Sigmoid colon (tissue), 7 donors: ENCODE data around the gene GPC1. TPM values are rescaled to one million over a fixed set of nuclear protein-coding genes. Genes with fewer than 3 reads are reported as not detected.

Source experiments
- DNase-seq: peaks from one replicate; pipeline ENCODE4 v3.0.0-alpha.2; 2019
- H3K27ac ChIP-seq, 4 donors: fragments of 200-600 bp; sonication (generic); one replicate each; pipeline ENCODE4 v1.5.1; 2016 to 2019; ENCODE audit warnings: mild to moderate bottlenecking in 1 of 4
- H3K27me3 ChIP-seq, 3 donors: fragments of 200-600 bp; sonication (generic); one replicate each; pipeline ENCODE4 v1.5.1; 2019; ENCODE audit warnings: mild to moderate bottlenecking in 1 of 3
- H3K36me3 ChIP-seq, 4 donors: fragments of 200-600 bp; sonication (generic); one replicate each; pipeline ENCODE4 v1.5.1; 2016 to 2019
- H3K4me1 ChIP-seq, 4 donors: fragments of 200-600 bp; sonication (generic); one replicate each; pipeline ENCODE4 v1.5.1; 2017 to 2019
- H3K4me3 ChIP-seq, 4 donors: fragments of 200-600 bp; sonication (generic); one replicate each; pipeline ENCODE4 v1.5.1; 2017 to 2019; ENCODE audit warnings: mild to moderate bottlenecking in 2 of 4, moderate library complexity in 1 of 4
- H3K9me3 ChIP-seq, 4 donors: fragments of 200-600 bp in 3 of 4; sonication (generic) in 3 of 4; one replicate each; pipeline versions ENCODE4 v1.5.1 to v1.6.1; 2013 to 2019
- EP300 ChIP-seq, 4 donors: sonication (generic); formaldehyde crosslinking; IDR thresholded peaks; one replicate each; pipeline ENCODE4 v1.6.1; 2017; ENCODE audit warnings: antibody characterized with exemption in 4 of 4
- POLR2A ChIP-seq, 2 donors: fragments of 450-650 bp; IDR thresholded peaks; one replicate each; pipeline ENCODE4 v1.6.1; 2016; ENCODE audit warnings: antibody characterized with exemption in 2 of 2, mild to moderate bottlenecking in 2 of 2, moderate library complexity in 2 of 2
- POLR2AphosphoS5 ChIP-seq, 4 donors: sonication (generic); formaldehyde crosslinking; IDR thresholded peaks; one replicate each; pipeline ENCODE4 v1.6.1; 2017; ENCODE audit warnings: antibody characterized with exemption in 4 of 4
- WGBS, 2 donors: extraction: QIAGEN DNeasy Blood & Tissue Kit; methylation state at CpG; one replicate each; pipeline ENCODE4 v1.1.7; 2013; 5-methylcytosine and 5-hydroxymethylcytosine counted together
- intact Hi-C: fragments of 100-400 bp; cut with DNase I; formaldehyde crosslinking; loops from one replicate; pipeline ENCODE4 v1.15.1; 2023
- polyA plus RNA-seq, 3 donors: library from polyadenylated mRNA; stranded (reverse); fragments of 200-250 nt; gene quantifications; one replicate each; pipeline ENCODE4 v1.2.3, GENCODE V29; 2013
- total RNA-seq, 4 donors: library from RNA; depleted of rRNA; stranded (reverse); fragments of >200 nt; gene quantifications; one replicate each; pipeline ENCODE4 v1.1.0, GENCODE V29; 2016
- TF ChIP-seq, protein P1 (sequence below), 4 experiments: fragments of 450-650 bp in 3 of 4; fragments of 200-600 bp in 1 of 4; IDR thresholded peaks; one replicate each; pipeline ENCODE4 v1.5.1; 2016 to 2019; ENCODE audit warnings: antibody characterized with exemption in 4 of 4, mild to moderate bottlenecking in 3 of 4, moderate library complexity in 2 of 4
- donor health status: healthy with polysubstance abuse.
- donor health status: Bipolar disorder and iron deficiency.
- donor health status: healthy.

Gene GPC1
- total and polyA plus RNA-seq, 7 donors, result 3.0 to 30.7 (median 15.8) TPM

DNA sequence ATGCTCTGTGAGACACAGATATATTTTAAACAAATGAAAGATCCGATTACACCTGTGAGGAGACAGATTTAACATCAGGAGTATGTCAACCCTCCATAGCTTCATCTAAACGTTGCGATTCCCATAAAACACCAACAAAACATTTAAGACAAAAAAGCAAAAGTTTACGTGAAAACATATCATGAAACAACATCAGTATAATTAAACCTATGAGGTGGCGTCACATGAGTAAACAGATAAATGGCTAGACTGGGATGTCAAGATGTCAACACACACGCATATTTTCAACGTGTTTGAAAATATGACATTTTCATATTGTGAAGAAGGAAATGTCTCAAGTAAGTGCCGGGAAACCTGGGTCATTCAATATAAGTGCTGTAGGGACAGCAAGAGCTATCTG lies 25.5 kb upstream of the GPC1 start:
- Histone ChIP-seq H3K36me3 (no peaks in the 10 kb centered on the region), H3K9me3 (no peaks in the 10 kb centered on the region), H3K27me3 (no peaks in the 10 kb centered on the region), H3K4me1 (no peaks in the 10 kb centered on the region), H3K27ac (no peak overlapping the region), H3K4me3 (no peak overlapping the region)
- WGBS, 2 donors, result 68 to 80% methylated on average over 8 of the region's 8 CpGs
- intact Hi-C loops, result no loop called here
- DNase-seq, result no peak
- no peak for TF ChIP-seq POLR2AphosphoS5 (IDR thresholded peaks at IDR 0.05)
- no peak for TF ChIP-seq POLR2A (IDR thresholded peaks at IDR 0.05)
- TF ChIP-seq EP300 (IDR thresholded peaks at IDR 0.05), result no peak
- TF ChIP-seq, protein P1, sequence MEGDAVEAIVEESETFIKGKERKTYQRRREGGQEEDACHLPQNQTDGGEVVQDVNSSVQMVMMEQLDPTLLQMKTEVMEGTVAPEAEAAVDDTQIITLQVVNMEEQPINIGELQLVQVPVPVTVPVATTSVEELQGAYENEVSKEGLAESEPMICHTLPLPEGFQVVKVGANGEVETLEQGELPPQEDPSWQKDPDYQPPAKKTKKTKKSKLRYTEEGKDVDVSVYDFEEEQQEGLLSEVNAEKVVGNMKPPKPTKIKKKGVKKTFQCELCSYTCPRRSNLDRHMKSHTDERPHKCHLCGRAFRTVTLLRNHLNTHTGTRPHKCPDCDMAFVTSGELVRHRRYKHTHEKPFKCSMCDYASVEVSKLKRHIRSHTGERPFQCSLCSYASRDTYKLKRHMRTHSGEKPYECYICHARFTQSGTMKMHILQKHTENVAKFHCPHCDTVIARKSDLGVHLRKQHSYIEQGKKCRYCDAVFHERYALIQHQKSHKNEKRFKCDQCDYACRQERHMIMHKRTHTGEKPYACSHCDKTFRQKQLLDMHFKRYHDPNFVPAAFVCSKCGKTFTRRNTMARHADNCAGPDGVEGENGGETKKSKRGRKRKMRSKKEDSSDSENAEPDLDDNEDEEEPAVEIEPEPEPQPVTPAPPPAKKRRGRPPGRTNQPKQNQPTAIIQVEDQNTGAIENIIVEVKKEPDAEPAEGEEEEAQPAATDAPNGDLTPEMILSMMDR (IDR thresholded peaks at IDR 0.05), result no peak

DNA sequence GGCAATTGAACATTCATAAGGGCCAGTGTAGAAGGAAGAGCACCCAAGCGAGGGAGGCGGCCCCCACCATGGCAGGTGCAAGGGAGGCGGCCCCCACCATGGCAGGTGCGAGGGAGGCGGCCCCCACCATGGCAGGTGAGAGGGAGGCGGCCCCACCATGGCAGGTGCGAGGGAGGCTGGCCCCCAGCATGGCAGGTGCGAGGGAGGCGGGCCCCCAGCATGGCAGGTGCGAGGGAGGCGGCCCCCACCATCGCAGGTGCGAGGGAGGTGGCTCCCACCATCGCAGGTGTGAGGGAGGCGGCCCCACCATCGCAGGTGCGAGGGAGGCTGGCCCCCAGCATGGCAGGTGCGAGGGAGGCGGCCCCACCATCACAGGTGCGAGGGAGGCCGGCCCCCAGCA lies 24.7 kb upstream of the GPC1 start:
- TF ChIP-seq POLR2A (IDR thresholded peaks at IDR 0.05) (no peak), POLR2AphosphoS5 (IDR thresholded peaks at IDR 0.05) (no peak), EP300 (IDR thresholded peaks at IDR 0.05) (no peak)
- TF ChIP-seq, protein P1 (IDR thresholded peaks at IDR 0.05), result no peak
- no peak overlapping the region for H3K27ac ChIP-seq
- 75 to 91% methylated on average over 21 of the region's 21 CpGs for WGBS, 2 donors
- no peaks in the 10 kb centered on the region for H3K4me1 ChIP-seq
- intact Hi-C loops, result no loop called here
- H3K36me3 ChIP-seq, result no peaks in the 10 kb centered on the region
- H3K4me3 ChIP-seq, result no peak overlapping the region
- H3K9me3 ChIP-seq, result no peaks in the 10 kb centered on the region
- H3K27me3 ChIP-seq, result no peaks in the 10 kb centered on the region
- DNase-seq, result no peak

DNA sequence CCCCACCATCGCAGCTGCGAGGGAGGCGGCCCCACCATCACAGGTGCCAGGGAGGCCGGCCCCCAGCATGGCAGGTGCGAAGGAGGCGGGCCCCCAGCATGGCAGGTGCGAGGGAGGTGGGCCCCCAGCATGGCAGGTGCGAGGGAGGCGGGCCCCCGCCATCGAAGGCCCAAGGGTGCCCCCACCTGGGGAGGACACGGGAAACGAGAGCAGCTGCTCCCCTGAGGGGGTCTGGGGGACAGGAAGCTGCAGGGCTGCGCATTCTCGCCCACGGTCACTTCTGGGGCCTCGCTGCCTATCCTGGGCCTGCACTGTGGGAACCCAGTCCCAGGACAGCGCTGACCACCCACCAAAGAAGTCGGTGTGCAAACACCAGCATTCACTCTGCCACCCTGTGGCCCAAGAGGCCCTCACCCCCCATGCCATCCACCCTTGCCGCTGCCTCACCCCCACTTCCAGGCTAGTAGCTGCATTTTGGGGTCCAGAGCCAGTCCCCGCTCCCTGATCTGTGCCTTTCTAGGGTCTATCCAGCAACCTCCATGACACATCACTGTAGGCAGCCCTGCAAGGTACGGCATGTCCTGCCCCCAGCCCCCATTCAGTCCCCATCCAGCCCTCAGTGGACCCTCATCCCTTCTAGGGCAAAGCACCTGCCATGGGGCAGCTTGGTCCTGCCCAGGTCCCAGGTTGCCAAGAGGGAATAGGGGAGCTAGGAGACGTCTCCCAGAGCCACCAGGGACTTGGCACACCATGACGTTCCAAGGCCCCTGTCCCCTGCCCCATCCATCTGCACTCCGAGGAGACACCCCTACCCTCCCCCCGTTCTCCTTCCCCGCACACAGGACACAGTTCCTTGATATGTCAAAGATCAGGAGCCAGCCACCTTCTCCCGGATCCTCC lies 24.0 kb upstream of the GPC1 start:
- intact Hi-C loops, result no loop called here
- Histone ChIP-seq H3K36me3 (no peaks in the 10 kb centered on the region), H3K27ac (no peak overlapping the region), H3K4me1 (no peaks in the 10 kb centered on the region), H3K9me3 (no peaks in the 10 kb centered on the region), H3K27me3 (no peaks in the 10 kb centered on the region), H3K4me3 (no peak overlapping the region)
- TF ChIP-seq EP300 (IDR thresholded peaks at IDR 0.05), result no peak
- TF ChIP-seq, protein P1 (IDR thresholded peaks at IDR 0.05), result no peak
- no peak for TF ChIP-seq POLR2A (IDR thresholded peaks at IDR 0.05)
- no peak for TF ChIP-seq POLR2AphosphoS5 (IDR thresholded peaks at IDR 0.05)
- DNase-seq, result peak; percentile 58
- WGBS, 2 donors, result 77 to 85% methylated on average over 28 of the region's 28 CpGs

GRCh38 chr2:240412211-240412861 lies 23.1 kb upstream of the GPC1 start:
- no peaks in the 10 kb centered on the region for H3K36me3 ChIP-seq
- no peaks in the 10 kb centered on the region for H3K27me3 ChIP-seq
- H3K4me1 ChIP-seq, result no peaks in the 10 kb centered on the region
- no peak for TF ChIP-seq POLR2A (IDR thresholded peaks at IDR 0.05)
- no peak for TF ChIP-seq POLR2AphosphoS5 (IDR thresholded peaks at IDR 0.05)
- TF ChIP-seq, protein P1 (IDR thresholded peaks at IDR 0.05), result no peak
- TF ChIP-seq EP300 (IDR thresholded peaks at IDR 0.05), result no peak
- peak; percentile 53 for DNase-seq
- WGBS, 2 donors, result 72% methylated on average over 15 of the region's 15 CpGs
- intact Hi-C loops, result no loop called here
- no peak overlapping the region for H3K4me3 ChIP-seq
- no peak overlapping the region for H3K27ac ChIP-seq
- no peaks in the 10 kb centered on the region for H3K9me3 ChIP-seq
